Activated T-helper 17 cell treated with anti-CD3 and anti-CD28 coated beads, Interleukin-2, amount 50 U/mL, for 72 hours (primary cell): Measurements from ENCODE around the gene HSD17B8. TPM values are rescaled to one million over a fixed set of nuclear protein-coding genes. Genes with fewer than 3 reads are reported as not detected.

ENCODE experiments used
- ATAC-seq: fragments of 150-1000 bp; cut with Tn5 transposase; replicated peaks from 2 replicates; pipeline ENCODE4 v1.10.0; 2021; ENCODE audit warnings: mild to moderate bottlenecking, moderate library complexity
- H3K27ac Mint-ChIP-seq: one replicate; pipeline ENCODE4 v1.8.0; 2022; ENCODE audit warnings: mixed read lengths
- H3K27me3 Mint-ChIP-seq: one replicate; pipeline ENCODE4 v1.8.0; 2022; ENCODE audit warnings: mixed read lengths
- H3K36me3 Mint-ChIP-seq: one replicate; pipeline ENCODE4 v1.8.0; 2022; ENCODE audit warnings: low read depth, mild to moderate bottlenecking, mixed read lengths
- H3K4me1 Mint-ChIP-seq: one replicate; pipeline ENCODE4 v1.8.0; 2022; ENCODE audit warnings: mixed read lengths
- H3K4me3 Mint-ChIP-seq: one replicate; pipeline ENCODE4 v1.8.0; 2022; ENCODE audit warnings: mild to moderate bottlenecking, mixed read lengths
- H3K9me3 Mint-ChIP-seq: one replicate; pipeline ENCODE4 v1.8.0; 2022; ENCODE audit warnings: mixed read lengths
- total RNA-seq, 2 donors: library from RNA; stranded (reverse); gene quantifications; one replicate each; pipeline ENCODE4 v1.2.3, GENCODE V29; 2022

The HSD17B8 gene
- total RNA-seq, 2 donors from 2014 or later = 3.4 to 13.1 TPM

- H3K4me3 Mint-ChIP-seq = no peak overlapping the region
- H3K4me1 Mint-ChIP-seq = no peaks in the 10 kb centered on the region
- no peak for ATAC-seq
- no peaks in the 10 kb centered on the region for H3K9me3 Mint-ChIP-seq
- H3K27me3 Mint-ChIP-seq = peaks cover 9% of the 10 kb centered on the region
- H3K27ac Mint-ChIP-seq = no peak overlapping the region
- no peaks in the 10 kb centered on the region for H3K36me3 Mint-ChIP-seq
Measured at GRCh38 chr6:33168284-33168601, 36.2 kb upstream of the HSD17B8 start.

- ATAC-seq = no peak
- Mint-ChIP-seq H3K9me3 (no peaks in the 10 kb centered on the region), H3K4me3 (no peak overlapping the region), H3K36me3 (no peaks in the 10 kb centered on the region), H3K27me3 (peaks cover 9% of the 10 kb centered on the region), H3K27ac (no peak overlapping the region), H3K4me1 (no peaks in the 10 kb centered on the region)
Measured at GRCh38 chr6:33168639-33169038, 35.8 kb upstream of the HSD17B8 start.

GRCh38 chr6:33169291-33170175 is 34.9 kb upstream of the HSD17B8 start:
- no peaks in the 10 kb centered on the region for H3K4me1 Mint-ChIP-seq
- no peaks in the 10 kb centered on the region for H3K36me3 Mint-ChIP-seq
- ATAC-seq = no peak
- H3K27ac Mint-ChIP-seq = no peak overlapping the region
- no peaks in the 10 kb centered on the region for H3K9me3 Mint-ChIP-seq
- H3K27me3 Mint-ChIP-seq = peaks cover 3% of the 10 kb centered on the region
- no peak overlapping the region for H3K4me3 Mint-ChIP-seq

- Mint-ChIP-seq H3K4me3 (no peak overlapping the region), H3K36me3 (no peaks in the 10 kb centered on the region), H3K4me1 (no peaks in the 10 kb centered on the region), H3K9me3 (no peaks in the 10 kb centered on the region), H3K27ac (no peak overlapping the region), H3K27me3 (peaks cover 7% of the 10 kb centered on the region)
- no peak for ATAC-seq
Measured at GRCh38 chr6:33170176-33171015, 34.1 kb upstream of the HSD17B8 start.

- Mint-ChIP-seq H3K36me3 (no peaks in the 10 kb centered on the region), H3K27ac (no peak overlapping the region), H3K4me1 (no peaks in the 10 kb centered on the region), H3K27me3 (peaks cover 12% of the 10 kb centered on the region), H3K9me3 (no peaks in the 10 kb centered on the region), H3K4me3 (no peak overlapping the region)
- no peak for ATAC-seq
Measured at GRCh38 chr6:33171016-33171879, 33.2 kb upstream of the HSD17B8 start.

- H3K27ac Mint-ChIP-seq = no peak overlapping the region
- peaks cover 12% of the 10 kb centered on the region for H3K27me3 Mint-ChIP-seq
- H3K4me1 Mint-ChIP-seq = no peaks in the 10 kb centered on the region
- no peaks in the 10 kb centered on the region for H3K36me3 Mint-ChIP-seq
- no peaks in the 10 kb centered on the region for H3K9me3 Mint-ChIP-seq
- no peak overlapping the region for H3K4me3 Mint-ChIP-seq
- no peak for ATAC-seq
Measured at GRCh38 chr6:33171880-33172687, 32.4 kb upstream of the HSD17B8 start.

GRCh38 chr6:33172688-33173534 is 31.5 kb upstream of the HSD17B8 start:
- Mint-ChIP-seq H3K4me1 (no peaks in the 10 kb centered on the region), H3K27ac (no peak overlapping the region), H3K4me3 (no peak overlapping the region), H3K9me3 (no peaks in the 10 kb centered on the region), H3K36me3 (no peaks in the 10 kb centered on the region), H3K27me3 (peaks cover 12% of the 10 kb centered on the region)
- ATAC-seq = no peak

GRCh38 chr6:33173535-33174180 is 30.8 kb upstream of the HSD17B8 start:
- Mint-ChIP-seq H3K9me3 (no peaks in the 10 kb centered on the region), H3K4me1 (no peaks in the 10 kb centered on the region), H3K4me3 (no peak overlapping the region), H3K27ac (no peak overlapping the region), H3K27me3 (peaks cover 12% of the 10 kb centered on the region), H3K36me3 (no peaks in the 10 kb centered on the region)
- ATAC-seq = no peak

- H3K27ac Mint-ChIP-seq = peak overlapping the region; percentile 25
- ATAC-seq = no peak
- peaks cover 12% of the 10 kb centered on the region for H3K27me3 Mint-ChIP-seq
- H3K4me3 Mint-ChIP-seq = no peak overlapping the region
- H3K4me1 Mint-ChIP-seq = no peaks in the 10 kb centered on the region
- H3K9me3 Mint-ChIP-seq = no peaks in the 10 kb centered on the region
- H3K36me3 Mint-ChIP-seq = no peaks in the 10 kb centered on the region
Measured at GRCh38 chr6:33174784-33175183, 29.7 kb upstream of the HSD17B8 start.

- H3K4me1 Mint-ChIP-seq = no peaks in the 10 kb centered on the region
- H3K4me3 Mint-ChIP-seq = no peak overlapping the region
- peak overlapping the region; percentile 25 for H3K27ac Mint-ChIP-seq
- ATAC-seq = no peak
- no peaks in the 10 kb centered on the region for H3K9me3 Mint-ChIP-seq
- H3K36me3 Mint-ChIP-seq = no peaks in the 10 kb centered on the region
- H3K27me3 Mint-ChIP-seq = peaks cover 12% of the 10 kb centered on the region
Measured at GRCh38 chr6:33175436-33176069, 28.9 kb upstream of the HSD17B8 start.

GRCh38 chr6:33176906-33177305 is 27.5 kb upstream of the HSD17B8 start:
- Mint-ChIP-seq H3K27ac (no peak overlapping the region), H3K9me3 (no peaks in the 10 kb centered on the region), H3K4me1 (no peaks in the 10 kb centered on the region), H3K27me3 (peaks cover 12% of the 10 kb centered on the region), H3K36me3 (no peaks in the 10 kb centered on the region), H3K4me3 (no peak overlapping the region)
- no peak for ATAC-seq
